H9 (cell line): ENCODE data around the gene PRPF40B. TPM values are rescaled to one million over a fixed set of nuclear protein-coding genes. Genes with fewer than 3 reads are reported as not detected.
A peak's percentile ranks its signal among the peaks of the same experiment; 100 is the strongest.

Experiments used
- DNase-seq: peaks from one replicate; pipeline ENCODE4 v3.0.0-alpha.2; 2017
- H2AFZ ChIP-seq: one replicate; pipeline ENCODE4 v1.6.1; 2013; ENCODE audit warnings: mild to moderate bottlenecking, low read length, control low read depth, moderate library complexity
- H2AK5ac ChIP-seq: 2 replicates; pipeline ENCODE4 v1.6.1; 2013; ENCODE audit warnings: low read length, control low read depth, mixed read lengths; ENCODE audit not compliant: insufficient read length
- H2BK120ac ChIP-seq: one replicate; pipeline ENCODE4 v1.6.1; 2013; ENCODE audit warnings: low read depth, mild to moderate bottlenecking, low read length, control low read depth, inconsistent platforms; ENCODE audit not compliant: poor library complexity, severe bottlenecking
- H2BK12ac ChIP-seq: 2 replicates; pipeline ENCODE4 v1.6.1; 2013; ENCODE audit warnings: low read length, control low read depth, mixed read lengths, low read depth; ENCODE audit not compliant: insufficient read length
- H2BK15ac ChIP-seq: 2 replicates; pipeline ENCODE4 v1.6.1; 2013; ENCODE audit warnings: low read depth, low read length, control low read depth
- H2BK20ac ChIP-seq: one replicate; pipeline ENCODE4 v1.6.1; 2013; ENCODE audit warnings: low read depth, mild to moderate bottlenecking, low read length, control low read depth, inconsistent platforms; ENCODE audit not compliant: poor library complexity, severe bottlenecking
- H2BK5ac ChIP-seq: 2 replicates; pipeline ENCODE4 v1.6.1; 2013; ENCODE audit warnings: low read length, control low read depth, mixed read lengths; ENCODE audit not compliant: insufficient read length
- H3K14ac ChIP-seq: 2 replicates; pipeline ENCODE4 v1.6.1; 2013; ENCODE audit warnings: low read length, control low read depth; ENCODE audit not compliant: insufficient read depth
- H3K18ac ChIP-seq: 2 replicates; pipeline ENCODE4 v1.6.1; 2013; ENCODE audit warnings: low read depth, mild to moderate bottlenecking, mixed read lengths, low read length, control low read depth; ENCODE audit not compliant: insufficient read length
- H3K23ac ChIP-seq: 2 replicates; pipeline ENCODE4 v1.6.1; 2013; ENCODE audit warnings: low read length, control low read depth, mixed read lengths, low read depth; ENCODE audit not compliant: insufficient read length
- H3K23me2 ChIP-seq: 2 replicates; pipeline ENCODE4 v1.6.1; 2013; ENCODE audit warnings: low read depth, mild to moderate bottlenecking, mixed read lengths, low read length, control low read depth; ENCODE audit not compliant: insufficient read length, poor library complexity, severe bottlenecking
- H3K27ac ChIP-seq: 2 replicates; pipeline ENCODE4 v1.5.1; 2013; ENCODE audit warnings: low read length, control low read depth, mixed read lengths, low read depth; ENCODE audit not compliant: insufficient read length
- H3K27me3 ChIP-seq: 2 replicates; pipeline ENCODE4 v1.6.1; 2013; ENCODE audit warnings: low read length, control low read depth, inconsistent platforms; ENCODE audit not compliant: insufficient read depth
- H3K4ac ChIP-seq: 2 replicates; pipeline ENCODE4 v1.6.1; 2013; ENCODE audit warnings: low read depth, mild to moderate bottlenecking, control low read depth, inconsistent platforms, low read length, moderate library complexity
- H3K4me1 ChIP-seq: 2 replicates; pipeline ENCODE4 v1.6.1; 2013; ENCODE audit warnings: low read length, control low read depth, inconsistent platforms; ENCODE audit not compliant: insufficient read depth
- H3K4me2 ChIP-seq: 2 replicates; pipeline ENCODE4 v1.6.1; 2013; ENCODE audit warnings: low read length, control low read depth, mixed read lengths; ENCODE audit not compliant: insufficient read length, insufficient read depth
- H3K56ac ChIP-seq: 2 replicates; pipeline ENCODE4 v1.6.1; 2013; ENCODE audit warnings: low read depth, mild to moderate bottlenecking, mixed read lengths, low read length, control low read depth; ENCODE audit not compliant: insufficient read length
- H3K79me1 ChIP-seq: 2 replicates; pipeline ENCODE4 v1.6.1; 2013; ENCODE audit warnings: low read depth, mild to moderate bottlenecking, moderate library complexity, low read length, control low read depth, inconsistent platforms; ENCODE audit not compliant: insufficient read depth, poor library complexity, severe bottlenecking
- H3K79me2 ChIP-seq: 2 replicates; pipeline ENCODE4 v1.6.1; 2013; ENCODE audit warnings: low read length, control low read depth, inconsistent platforms; ENCODE audit not compliant: insufficient read depth
- H3K9ac ChIP-seq: 2 replicates; pipeline ENCODE4 v1.6.1; 2013; ENCODE audit warnings: low read length, control low read depth, mixed read lengths; ENCODE audit not compliant: insufficient read length; ENCODE audit errors: extremely low read depth
- H3K9me3 ChIP-seq: one replicate; pipeline ENCODE4 v1.6.1; 2013; ENCODE audit warnings: low read depth, low read length, inconsistent platforms; ENCODE audit not compliant: control insufficient read depth
- H3T11ph ChIP-seq: one replicate; pipeline ENCODE4 v1.6.1; 2013; ENCODE audit warnings: mild to moderate bottlenecking, low read length, control low read depth, inconsistent platforms
- H4K20me1 ChIP-seq: one replicate; pipeline ENCODE4 v1.6.1; 2013; ENCODE audit not compliant: control insufficient read depth, insufficient read length, insufficient read depth
- H4K5ac ChIP-seq: 2 replicates; pipeline ENCODE4 v1.6.1; 2013; ENCODE audit warnings: low read depth, mild to moderate bottlenecking, mixed read lengths, low read length, control low read depth; ENCODE audit not compliant: insufficient read length
- H4K8ac ChIP-seq: replicated peaks from 2 replicates; pipeline ENCODE4 v1.6.1; 2013; ENCODE audit warnings: low read length, control low read depth, mixed read lengths, low read depth; ENCODE audit not compliant: insufficient read length
- H4K91ac ChIP-seq: 2 replicates; pipeline ENCODE4 v1.6.1; 2013; ENCODE audit warnings: low read depth, mild to moderate bottlenecking, moderate library complexity, mixed read lengths, low read length, control low read depth; ENCODE audit not compliant: insufficient read length
- H3K27ac Mint-ChIP-seq, 3 experiments: 2 replicates in 2 of 3; 3 replicates in 1 of 3; pipeline ENCODE4 v1.8.0; 2020 to 2021; ENCODE audit warnings: mixed read lengths in 3 of 3, mild to moderate bottlenecking in 1 of 3, moderate library complexity in 1 of 3
- H3K27me3 Mint-ChIP-seq: 2 replicates; pipeline ENCODE4 v1.8.0; 2021; ENCODE audit warnings: low read depth, mild to moderate bottlenecking, moderate library complexity, mixed read lengths
- H3K36me3 Mint-ChIP-seq, 3 experiments: 2 replicates in 2 of 3; 3 replicates in 1 of 3; pipeline ENCODE4 v1.8.0; 2020 to 2021; ENCODE audit warnings: low read depth in 3 of 3, mixed read lengths in 3 of 3; ENCODE audit not compliant: insufficient read depth in 1 of 3
- H3K4me1 Mint-ChIP-seq, 2 experiments: 2 replicates each; pipeline ENCODE4 v1.8.0; 2020; ENCODE audit warnings: mixed read lengths in 2 of 2
- H3K4me3 Mint-ChIP-seq, 2 experiments: 2 replicates in 1 of 2; 3 replicates in 1 of 2; pipeline ENCODE4 v1.8.0; 2020 to 2021; ENCODE audit warnings: mild to moderate bottlenecking in 2 of 2, mixed read lengths in 2 of 2, moderate library complexity in 1 of 2
- H3K9me3 Mint-ChIP-seq, 2 experiments: 2 replicates in 1 of 2; 3 replicates in 1 of 2; pipeline ENCODE4 v1.8.0; 2020; ENCODE audit warnings: mild to moderate bottlenecking in 2 of 2, mixed read lengths in 2 of 2, moderate library complexity in 1 of 2
- WGBS: extraction: QIAGEN DNeasy Blood & Tissue Kit; methylation state at CpG from one replicate; pipeline ENCODE4 v1.1.7; 2013; ENCODE audit warnings: missing lambda C conversion rate, low lambda C conversion rate, mixed read lengths; ENCODE audit not compliant: insufficient read length; ENCODE audit errors: extremely low coverage; 5-methylcytosine and 5-hydroxymethylcytosine counted together
- total RNA-seq: library from RNA; stranded (reverse); gene quantifications from 2 replicates; pipeline ENCODE4 v1.2.1, GENCODE V29; 2021
- TF ChIP-seq, protein P1 (sequence below): fragments of 200-600 bp; sonication (generic); conservative IDR thresholded peaks from 3 replicates; pipeline ENCODE4 v1.8.0; 2021; ENCODE audit warnings: antibody characterized with exemption, mild to moderate bottlenecking

The PRPF40B gene
- total RNA-seq, 1 experiment from 2014 or later: 19.0 TPM

DNA sequence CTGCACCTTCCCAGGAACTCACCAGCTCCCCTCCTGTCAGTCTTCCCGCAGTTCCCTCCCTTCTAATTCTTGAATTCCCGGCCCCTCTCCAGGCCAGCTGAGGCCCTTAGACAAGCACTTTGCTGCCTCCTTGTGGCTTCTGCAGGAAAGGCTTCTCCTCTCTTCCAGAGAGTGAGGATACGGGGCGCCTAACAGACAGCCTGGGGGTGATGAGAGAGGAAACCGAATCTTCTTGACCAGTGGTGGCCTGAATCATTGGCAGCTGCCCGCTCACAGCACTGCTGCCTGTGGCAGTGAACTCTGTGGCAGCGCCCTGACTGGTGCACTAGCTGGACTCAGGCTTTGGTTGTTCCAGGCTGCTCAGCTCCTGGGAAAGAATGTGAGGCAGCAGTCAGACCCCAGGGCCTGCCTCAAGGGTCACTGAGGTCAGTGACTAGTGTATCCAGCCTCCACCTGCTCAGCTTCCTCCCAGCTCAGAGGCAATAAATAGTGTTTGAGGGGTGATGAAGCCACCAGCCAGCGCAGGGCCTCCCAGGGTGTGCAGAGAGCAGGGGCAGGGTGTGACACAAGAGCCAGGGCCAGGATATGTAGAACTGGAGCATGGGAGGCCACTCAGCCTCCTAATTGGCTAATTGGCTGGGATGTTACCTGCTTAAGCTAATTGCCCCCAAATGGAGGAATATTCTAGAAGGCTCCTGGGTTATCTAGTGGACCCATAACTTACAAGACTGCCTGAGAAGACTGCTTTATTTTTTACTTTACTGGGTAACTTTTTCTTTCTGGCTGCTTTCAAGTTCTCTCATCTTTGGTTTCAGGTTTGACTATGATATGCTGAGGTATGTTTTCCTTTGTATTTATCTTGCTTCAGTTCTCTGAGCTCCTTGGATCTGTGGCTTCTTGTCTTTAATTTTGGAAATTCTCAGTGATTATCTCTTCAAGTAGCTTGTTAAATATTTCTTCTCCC is 42.5 kb upstream of the PRPF40B start:
- Histone ChIP-seq H2BK15ac (no peak overlapping the region), H3K56ac (no peak overlapping the region), H3K79me1 (no peaks in the 10 kb centered on the region), H3K4me1 (no peaks in the 10 kb centered on the region), H3K18ac (no peak overlapping the region), H4K8ac (no peak overlapping the region), H3K79me2 (no peaks in the 10 kb centered on the region), H2AFZ (no peak overlapping the region), H3K4ac (no peak overlapping the region), H3K9ac (no peak overlapping the region), H2BK5ac (no peak overlapping the region), H2AK5ac (no peak overlapping the region), H4K5ac (no peak overlapping the region), H2BK20ac (no peak overlapping the region), H2BK120ac (no peak overlapping the region), H3K14ac (no peak overlapping the region), H2BK12ac (no peak overlapping the region), H3K23ac (no peak overlapping the region), H3K27me3 (no peaks in the 10 kb centered on the region), H4K91ac (no peak overlapping the region), H3T11ph (no peak overlapping the region), H3K4me2 (peak overlapping the region; percentile 17), H3K23me2 (no peaks in the 10 kb centered on the region), H3K27ac (no peak overlapping the region), H3K9me3 (no peaks in the 10 kb centered on the region), H4K20me1 (peaks cover 3% of the 10 kb centered on the region)
- H3K27ac Mint-ChIP-seq: no peak overlapping the region
- H3K4me3 Mint-ChIP-seq: peak overlapping the region in 1 of 2 experiments; percentile 34; a peak in 1 of 5 replicates
- peaks cover 2% of the 10 kb centered on the region; the same call in 1 of the 2 replicates for H3K27me3 Mint-ChIP-seq
- peak; percentile 96 for DNase-seq
- peaks cover 4 to 6% (median 4%) of the 10 kb centered on the region in 3 experiments; a peak in 5 of 7 replicates for H3K36me3 Mint-ChIP-seq
- WGBS: no CpG with 5 or more reads among the region's 8 CpGs
- H3K9me3 Mint-ChIP-seq: no peaks in the 10 kb centered on the region
- TF ChIP-seq, protein P1, sequence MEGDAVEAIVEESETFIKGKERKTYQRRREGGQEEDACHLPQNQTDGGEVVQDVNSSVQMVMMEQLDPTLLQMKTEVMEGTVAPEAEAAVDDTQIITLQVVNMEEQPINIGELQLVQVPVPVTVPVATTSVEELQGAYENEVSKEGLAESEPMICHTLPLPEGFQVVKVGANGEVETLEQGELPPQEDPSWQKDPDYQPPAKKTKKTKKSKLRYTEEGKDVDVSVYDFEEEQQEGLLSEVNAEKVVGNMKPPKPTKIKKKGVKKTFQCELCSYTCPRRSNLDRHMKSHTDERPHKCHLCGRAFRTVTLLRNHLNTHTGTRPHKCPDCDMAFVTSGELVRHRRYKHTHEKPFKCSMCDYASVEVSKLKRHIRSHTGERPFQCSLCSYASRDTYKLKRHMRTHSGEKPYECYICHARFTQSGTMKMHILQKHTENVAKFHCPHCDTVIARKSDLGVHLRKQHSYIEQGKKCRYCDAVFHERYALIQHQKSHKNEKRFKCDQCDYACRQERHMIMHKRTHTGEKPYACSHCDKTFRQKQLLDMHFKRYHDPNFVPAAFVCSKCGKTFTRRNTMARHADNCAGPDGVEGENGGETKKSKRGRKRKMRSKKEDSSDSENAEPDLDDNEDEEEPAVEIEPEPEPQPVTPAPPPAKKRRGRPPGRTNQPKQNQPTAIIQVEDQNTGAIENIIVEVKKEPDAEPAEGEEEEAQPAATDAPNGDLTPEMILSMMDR: peak; percentile 92
- peaks cover 9 to 13% of the 10 kb centered on the region in 2 experiments for H3K4me1 Mint-ChIP-seq
